Right cardiac atrium (tissue), 5 donors: Measurements from ENCODE around the gene CYP51A1. TPM values are rescaled to one million over a fixed set of nuclear protein-coding genes. Genes with fewer than 3 reads are reported as not detected.

Experiments used
- ATAC-seq, 2 donors: fragments of 200-7000 bp; cut with Tn5 transposase; one replicate each; pipeline versions ENCODE4 v1.8.0 to v1.9.1; 2020; ENCODE audit warnings: moderate library complexity in 2 of 2, mild to moderate bottlenecking in 1 of 2
- DNase-seq, 3 donors: peaks; one replicate each; pipeline ENCODE4 v3.0.0-alpha.2; 2020
- H3K27ac ChIP-seq: one replicate; pipeline ENCODE4 v1.5.1; 2013; ENCODE audit warnings: mild to moderate bottlenecking, low read length, control low read depth, moderate library complexity
- H3K27me3 ChIP-seq: one replicate; pipeline ENCODE4 v1.6.1; 2013; ENCODE audit not compliant: control insufficient read depth, insufficient read depth
- H3K4me1 ChIP-seq: one replicate; pipeline ENCODE4 v1.6.1; 2013; ENCODE audit warnings: low read length; ENCODE audit not compliant: control insufficient read depth, insufficient read depth
- H3K4me3 ChIP-seq: one replicate; pipeline ENCODE4 v1.5.1; 2013; ENCODE audit warnings: low read length, control low read depth
- H3K9me3 ChIP-seq: one replicate; pipeline ENCODE4 v1.6.1; 2013; ENCODE audit warnings: low read length; ENCODE audit not compliant: control insufficient read depth
- WGBS: extraction: QIAGEN DNeasy Blood & Tissue Kit; methylation state at CpG from one replicate; pipeline ENCODE4 v1.1.7; 2013; 5-methylcytosine and 5-hydroxymethylcytosine counted together
- intact Hi-C, 4 donors: fragments of 100-400 bp; cut with DNase I; formaldehyde crosslinking; loops; one replicate each; pipeline versions ENCODE4 v1.11.0 to v1.14.0; 2022 to 2023
- polyA plus RNA-seq: library from polyadenylated mRNA; stranded (reverse); fragments of 200-250 nt; gene quantifications from one replicate; pipeline ENCODE4 v1.2.3, GENCODE V29; 2013
- total RNA-seq, 4 donors: library from RNA; stranded (reverse); fragmentation: NEBNext Ultra II Directional; extraction: Animal tissue kit (Norgen Biotek cat#: 25700); gene quantifications; one replicate each; pipeline ENCODE4 v1.2.1, GENCODE V29; 2021
- donor health status: healthy with polysubstance abuse.
- donor health status: DM: no; HTN: yes; CAD: no.
- donor health status: DM: no; HTN: no; CAD: no.
- donor health status: DM: no; HTN: yes; CAD: no; lungs with severe emphysema.
- donor health status: DM: yes; HTN: yes; CAD: no.

CYP51A1 gene
- total and polyA plus RNA-seq, 5 donors, result 17.6 to 65.9 (median 31.0) TPM

GRCh38 chr7:92076509-92076908 lies 57.8 kb downstream of the CYP51A1 start:
- no peaks in the 10 kb centered on the region for H3K9me3 ChIP-seq

GRCh38 chr7:92075455-92076158 lies 58.7 kb downstream of the CYP51A1 start:
- 90% methylated on average over 4 of the region's 4 CpGs for whole genome bisulfite sequencing
- no peak for ATAC-seq

More at GRCh38 chr7:92076509-92076908, 57.8 kb downstream of the CYP51A1 start:
- Histone ChIP-seq H3K27me3 (no peaks in the 10 kb centered on the region), H3K27ac (no peak overlapping the region), H3K4me1 (no peaks in the 10 kb centered on the region), H3K4me3 (no peak overlapping the region)
- DNase-seq, result no peak
- ATAC-seq, result no peak
- intact Hi-C loops, result no loop called here
- WGBS, result 40% methylated on average over 1 of the region's 1 CpG

DNA sequence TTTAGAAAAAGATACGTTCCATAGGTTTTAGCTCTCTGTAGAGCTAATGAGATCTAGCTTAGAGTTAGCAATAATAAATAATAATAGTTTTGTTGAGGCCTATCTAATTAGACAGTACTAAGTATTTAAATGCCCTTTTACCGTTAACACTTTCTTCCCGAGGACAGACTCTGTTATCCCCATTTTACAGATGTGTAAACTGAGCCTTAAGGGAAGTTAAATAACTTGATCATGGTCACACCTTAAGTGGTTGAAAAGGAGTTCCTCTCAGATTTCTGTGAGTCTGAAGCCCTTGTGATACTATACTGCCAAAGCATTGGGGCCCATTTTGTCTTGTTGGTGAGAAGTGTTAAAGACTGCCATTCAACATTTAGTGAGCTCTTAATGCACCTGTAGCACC lies 61.6 kb downstream of the CYP51A1 start:
- Histone ChIP-seq H3K4me1 (no peaks in the 10 kb centered on the region), H3K27me3 (no peaks in the 10 kb centered on the region), H3K4me3 (no peak overlapping the region), H3K27ac (no peak overlapping the region), H3K9me3 (no peaks in the 10 kb centered on the region)
- DNase-seq (no peak), ATAC-seq (no peak)
- 96% methylated on average over 3 of the region's 3 CpGs for WGBS
- intact Hi-C loops, result no loop called here

More at GRCh38 chr7:92075455-92076158, 58.7 kb downstream of the CYP51A1 start:
- Histone ChIP-seq H3K27ac (no peak overlapping the region), H3K4me3 (no peak overlapping the region), H3K4me1 (no peaks in the 10 kb centered on the region), H3K27me3 (no peaks in the 10 kb centered on the region), H3K9me3 (no peaks in the 10 kb centered on the region)
- no peak for DNase-seq
- intact Hi-C loops, result no loop called here

DNA sequence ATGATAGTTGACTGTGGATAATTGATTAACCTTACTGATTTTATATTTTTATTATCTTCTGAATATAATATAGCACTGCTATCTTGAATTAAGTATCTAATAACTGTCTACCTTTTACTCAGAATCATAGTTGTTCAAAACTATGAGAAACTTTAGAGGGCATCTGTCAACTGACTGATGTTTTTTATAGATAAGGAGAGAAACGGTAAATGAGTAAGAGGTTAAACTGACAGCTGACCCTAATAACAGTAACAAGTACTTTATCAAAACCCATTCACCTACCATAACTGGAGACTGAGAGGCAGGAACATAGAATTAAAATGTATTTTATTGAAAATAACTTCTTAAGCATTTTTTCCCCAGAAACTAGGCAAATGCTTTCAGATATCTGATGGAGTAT lies 62.2 kb downstream of the CYP51A1 start:
- no peaks in the 10 kb centered on the region for H3K4me1 ChIP-seq
- DNase-seq (no peak), ATAC-seq (no peak)
- 70% methylated on average over 1 of the region's 1 CpG for WGBS
- intact Hi-C loops, result no loop called here
- H3K9me3 ChIP-seq, result no peaks in the 10 kb centered on the region
- H3K27me3 ChIP-seq, result no peaks in the 10 kb centered on the region
- no peak overlapping the region for H3K27ac ChIP-seq
- H3K4me3 ChIP-seq, result no peak overlapping the region

- intact Hi-C loops, result no loop called here
- Histone ChIP-seq H3K27ac (no peak overlapping the region), H3K27me3 (no peaks in the 10 kb centered on the region), H3K4me1 (no peaks in the 10 kb centered on the region), H3K4me3 (no peak overlapping the region), H3K9me3 (no peaks in the 10 kb centered on the region)
- WGBS, result 86% methylated on average over 5 of the region's 5 CpGs
- DNase-seq (no peak), ATAC-seq (peak in 1 of 2 donors; percentile 64)
Observed at GRCh38 chr7:92071032-92071431, 63.2 kb downstream of the CYP51A1 start.

DNA sequence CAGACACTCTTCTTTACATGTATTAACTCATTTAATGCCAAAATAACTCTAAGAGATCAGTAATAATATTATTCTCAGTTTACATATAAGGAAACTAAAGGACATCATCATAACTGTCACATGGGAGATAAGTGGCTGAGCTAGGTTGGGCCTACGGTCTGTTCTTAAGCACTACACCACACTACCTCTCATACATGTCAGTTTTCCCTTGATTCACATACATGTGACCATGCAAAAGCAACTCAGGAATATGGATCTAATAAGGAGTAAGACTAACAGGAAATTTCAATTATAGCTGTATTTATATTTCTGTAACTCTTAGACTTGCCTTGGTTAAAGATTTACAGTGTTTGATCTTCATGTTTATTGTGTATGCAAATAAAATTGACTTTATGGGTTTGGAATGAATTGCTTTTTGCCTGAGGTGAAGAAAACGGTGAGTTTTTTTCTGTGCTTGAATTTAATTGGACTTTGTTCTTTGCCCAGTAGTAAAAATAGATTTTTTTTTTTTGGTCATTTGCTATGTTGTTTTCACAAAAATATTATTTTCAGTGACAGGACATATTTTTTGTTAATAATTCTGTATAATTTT lies 69.7 kb downstream of the CYP51A1 start:
- no peak for DNase-seq
- intact Hi-C loops, result no loop called here
- H3K27ac ChIP-seq, result no peak overlapping the region
- no peak overlapping the region for H3K4me3 ChIP-seq
- H3K4me1 ChIP-seq, result no peaks in the 10 kb centered on the region
- 90% methylated on average over 2 of the region's 2 CpGs for WGBS
- ATAC-seq, result no peak
- H3K9me3 ChIP-seq, result no peaks in the 10 kb centered on the region
- no peaks in the 10 kb centered on the region for H3K27me3 ChIP-seq

Other genes starting within 250 kb of the CYP51A1 start
- gene AKAP9, start 193.6 kb downstream of the CYP51A1 start, total RNA-seq, result 10 to 100 TPM; 33.9 to 47.4 (median 40.7) TPM
- 15.5 TPM for gene AKAP9, start 193.6 kb downstream of the CYP51A1 start, polyA plus RNA-seq
- gene LRRD1, start 44.7 kb upstream of the CYP51A1 start, total RNA-seq, result under 1 TPM in 3 of 4 donors, not detected in 1; 0.17 to 0.57 (median 0.25) TPM
- not detected for gene LRRD1, start 44.7 kb upstream of the CYP51A1 start, polyA plus RNA-seq
- gene KRIT1, start 111.4 kb upstream of the CYP51A1 start, total RNA-seq, result 10 to 100 TPM; 31.8 to 38.2 (median 35.7) TPM
- gene KRIT1, start 111.4 kb upstream of the CYP51A1 start, polyA plus RNA-seq, result 19.0 TPM
- 10 to 100 TPM; 49.3 to 55.3 (median 52.4) TPM for gene ANKIB1, start 111.5 kb upstream of the CYP51A1 start, total RNA-seq
- 8.1 TPM for gene ANKIB1, start 111.5 kb upstream of the CYP51A1 start, polyA plus RNA-seq